ENCODE measurements around the gene MOCS2.

Gene MOCS2

GRCh38 chr5:53084546-53085255 lies 24.9 kb downstream of the MOCS2 start:
- H3K4me3 ChIP-seq (ENCODE audit: low read depth, low read length) = no peak overlapping the region
- TF ChIP-seq CTCF (IDR thresholded peaks at IDR 0.05; ENCODE audit: low read depth, low read length) = no peak

GRCh38 chr5:53083927-53084326 lies 25.6 kb downstream of the MOCS2 start:
- H3K4me3 ChIP-seq (ENCODE audit: low read depth, low read length) = no peak overlapping the region
- TF ChIP-seq CTCF (IDR thresholded peaks at IDR 0.05; ENCODE audit: low read depth, low read length) = no peak

GRCh38 chr5:53080271-53080670 lies 29.3 kb downstream of the MOCS2 start:
- TF ChIP-seq CTCF (IDR thresholded peaks at IDR 0.05; ENCODE audit: low read depth, low read length) = no peak
- no peak overlapping the region for H3K4me3 ChIP-seq (ENCODE audit: low read depth, low read length)

- no peak overlapping the region for H3K4me3 ChIP-seq (ENCODE audit: low read depth, low read length)
- TF ChIP-seq CTCF (IDR thresholded peaks at IDR 0.05; ENCODE audit: low read depth, low read length) = no peak
Observed at GRCh38 chr5:53076014-53076583, 33.5 kb downstream of the MOCS2 start.

DNA sequence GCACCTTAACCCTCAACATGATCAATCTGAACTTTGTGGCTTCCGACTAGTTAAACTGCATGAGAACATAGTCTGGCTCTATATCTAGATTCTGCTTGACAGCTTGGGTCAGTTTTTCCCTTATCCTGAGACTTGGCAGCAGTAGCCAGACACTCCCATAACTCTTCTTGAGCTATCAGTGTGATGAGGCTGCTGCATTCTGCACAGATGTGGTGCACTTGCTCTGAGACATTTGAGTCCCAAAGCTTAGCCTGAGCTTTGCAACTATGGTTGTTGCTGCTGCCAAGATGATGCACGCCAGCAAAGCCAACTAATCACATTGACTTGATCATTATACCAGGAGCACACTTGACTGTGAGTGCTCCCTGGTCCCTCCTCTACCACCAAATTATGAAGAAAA lies 36.2 kb downstream of the MOCS2 start:
- TF ChIP-seq CTCF (IDR thresholded peaks at IDR 0.05; ENCODE audit: low read depth, low read length) = no peak
- H3K4me3 ChIP-seq (ENCODE audit: low read depth, low read length) = no peak overlapping the region

DNA sequence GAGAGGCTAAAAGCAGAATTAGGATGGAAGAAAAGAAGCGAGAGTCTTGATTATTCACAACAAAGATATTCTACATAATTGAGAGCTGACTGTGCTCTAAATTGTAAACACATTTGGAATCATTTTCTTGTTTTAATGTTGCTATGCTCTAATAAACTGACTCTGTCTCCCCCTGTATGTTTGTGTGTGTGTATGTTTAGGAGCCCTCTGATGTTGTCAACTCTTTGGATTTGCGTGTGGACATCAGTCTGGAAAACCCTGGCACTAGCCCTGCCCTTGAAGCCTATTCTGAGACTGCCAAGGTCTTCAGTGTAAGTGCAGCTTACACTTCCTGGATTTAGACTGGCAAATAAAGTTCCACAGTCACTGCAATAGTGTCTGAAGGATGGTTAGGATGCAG lies 37.8 kb downstream of the MOCS2 start:
- no peak overlapping the region for H3K4me3 ChIP-seq (ENCODE audit: low read depth, low read length)
- TF ChIP-seq CTCF (IDR thresholded peaks at IDR 0.05; ENCODE audit: low read depth, low read length) = no peak

GRCh38 chr5:53071298-53071697 lies 38.3 kb downstream of the MOCS2 start:
- H3K4me3 ChIP-seq (ENCODE audit: low read depth, low read length) = no peak overlapping the region
- no peak for TF ChIP-seq CTCF (IDR thresholded peaks at IDR 0.05; ENCODE audit: low read depth, low read length)

Measured in WI38 (cell line).